IMR-90 (cell line): Measurements from ENCODE around the gene SLC19A1.

Experiments
- CEBPB ChIP-seq: IDR thresholded peaks from 2 replicates; pipeline ENCODE4 v1.6.1; 2012; ENCODE audit warnings: low read depth, low read length, improper control_type of control experiment
- CHD1 ChIP-seq: IDR thresholded peaks from 2 replicates; pipeline ENCODE4 v1.6.1; 2012; ENCODE audit warnings: low read depth, low read length, improper control_type of control experiment
- FOS ChIP-seq: fragments of 150-350 bp; IDR thresholded peaks from 2 replicates; pipeline ENCODE4 v1.6.1; 2016; ENCODE audit warnings: low read depth, low read length
- POLR2A ChIP-seq: IDR thresholded peaks from 2 replicates; pipeline ENCODE4 v1.6.1; 2012; ENCODE audit warnings: mild to moderate bottlenecking, low read depth, low read length
- RAD21 ChIP-seq: IDR thresholded peaks from 2 replicates; pipeline ENCODE4 v1.6.1; 2012; ENCODE audit warnings: low read length, improper control_type of control experiment
- SMC3 ChIP-seq: fragments of 150-350 bp; IDR thresholded peaks from 2 replicates; pipeline ENCODE4 v1.6.1; 2016; ENCODE audit warnings: low read depth, mild to moderate bottlenecking, antibody characterized with exemption, low read length, moderate library complexity
- USF2 ChIP-seq: fragments of 150-350 bp; IDR thresholded peaks from 2 replicates; pipeline ENCODE4 v1.6.1; 2017; ENCODE audit warnings: mild to moderate bottlenecking, antibody characterized with exemption, low read length, low read depth
- TF ChIP-seq, protein P1 (sequence below): conservative IDR thresholded peaks from 2 replicates; pipeline ENCODE4 v1.5.1; 2012; ENCODE audit warnings: mild to moderate bottlenecking, low read depth, low read length, improper control_type of control experiment

DNA sequence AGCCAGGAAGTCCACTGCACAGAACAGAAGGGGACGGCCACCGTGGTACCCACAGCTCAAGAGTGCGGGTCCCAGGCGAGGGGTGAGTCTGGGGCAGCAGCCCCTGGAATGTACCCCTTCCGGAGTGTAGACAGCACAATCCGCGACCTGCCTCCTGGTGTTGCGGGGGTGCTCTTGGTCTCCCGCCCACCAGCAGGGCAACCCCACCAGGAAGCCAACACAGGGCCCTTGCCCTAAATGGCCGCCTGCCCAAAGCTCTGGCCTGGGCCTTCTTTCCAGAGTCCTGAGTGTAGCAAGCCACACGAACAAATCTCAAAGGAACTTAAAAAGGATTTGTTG lies 1.1 kb upstream of the SLC19A1 start:
- TF ChIP-seq RAD21, result no peak
- TF ChIP-seq, protein P1, sequence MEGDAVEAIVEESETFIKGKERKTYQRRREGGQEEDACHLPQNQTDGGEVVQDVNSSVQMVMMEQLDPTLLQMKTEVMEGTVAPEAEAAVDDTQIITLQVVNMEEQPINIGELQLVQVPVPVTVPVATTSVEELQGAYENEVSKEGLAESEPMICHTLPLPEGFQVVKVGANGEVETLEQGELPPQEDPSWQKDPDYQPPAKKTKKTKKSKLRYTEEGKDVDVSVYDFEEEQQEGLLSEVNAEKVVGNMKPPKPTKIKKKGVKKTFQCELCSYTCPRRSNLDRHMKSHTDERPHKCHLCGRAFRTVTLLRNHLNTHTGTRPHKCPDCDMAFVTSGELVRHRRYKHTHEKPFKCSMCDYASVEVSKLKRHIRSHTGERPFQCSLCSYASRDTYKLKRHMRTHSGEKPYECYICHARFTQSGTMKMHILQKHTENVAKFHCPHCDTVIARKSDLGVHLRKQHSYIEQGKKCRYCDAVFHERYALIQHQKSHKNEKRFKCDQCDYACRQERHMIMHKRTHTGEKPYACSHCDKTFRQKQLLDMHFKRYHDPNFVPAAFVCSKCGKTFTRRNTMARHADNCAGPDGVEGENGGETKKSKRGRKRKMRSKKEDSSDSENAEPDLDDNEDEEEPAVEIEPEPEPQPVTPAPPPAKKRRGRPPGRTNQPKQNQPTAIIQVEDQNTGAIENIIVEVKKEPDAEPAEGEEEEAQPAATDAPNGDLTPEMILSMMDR, result no peak
- no peak for TF ChIP-seq USF2
- no peak for TF ChIP-seq POLR2A
- no peak for TF ChIP-seq SMC3
- no peak for TF ChIP-seq FOS
- no peak for TF ChIP-seq CEBPB
- no peak for TF ChIP-seq CHD1
